GM12878 (cell line): ENCODE data around the gene CTSD. TPM values are rescaled to one million over a fixed set of nuclear protein-coding genes. Genes with fewer than 3 reads are reported as not detected.

Experiments
- ATAC-seq: fragments of 200-7000 bp; cut with Tn5 transposase; 3 replicates; pipeline ENCODE4 v1.9.1; 2020; ENCODE audit warnings: mild to moderate bottlenecking, moderate library complexity
- BruUV-seq: library from RNA; stranded (reverse); fragments of 400-500 nt; replicated peaks from 2 replicates; lab custom pipeline; 2021; lab: Mats Ljungman, UMichigan
- CTCF ChIA-PET: fragments of 300-600 bp; sonication (Branson Sonifier 250); formaldehyde crosslinking; extraction: SDS; loops from one replicate; lab custom pipeline; 2021; ENCODE audit warnings: inconsistent platforms; lab: Yijun Ruan, JAX
- POLR2A ChIA-PET: fragments of 350-600 bp; formaldehyde crosslinking; extraction: SDS; loops from one replicate; lab custom pipeline; 2021; ENCODE audit warnings: inconsistent platforms; lab: Charles Lee
- RAD21 ChIA-PET: fragments of 300-600 bp; sonication (Branson Sonifier 250); formaldehyde crosslinking; loops from one replicate; lab custom pipeline; 2023; ENCODE audit warnings: antibody characterized with exemption; ENCODE audit not compliant: unreplicated experiment; lab: Charles Lee
- SMC1A ChIA-PET: fragments of 300-600 bp; sonication (Branson Sonifier 250); formaldehyde crosslinking; loops from one replicate; lab custom pipeline; 2023; ENCODE audit not compliant: unreplicated experiment, uncharacterized antibody; lab: Charles Lee
- DNase-seq: peaks from one replicate; pipeline ENCODE4 v3.0.0-alpha.2; 2011; ENCODE audit warnings: low read depth, low spot score
- FAIRE-seq: peaks from 3 replicates; lab custom pipeline; 2011; peaks lifted over from hg19 to GRCh38; lab: Jason Lieb, UNC
- H2AFZ ChIP-seq: 2 replicates; pipeline ENCODE4 v1.6.0; 2011; ENCODE audit warnings: low read depth, low read length, control low read depth; ENCODE audit not compliant: control insufficient read depth
- H3K27ac ChIP-seq: 2 replicates; pipeline ENCODE4 v1.5.1; 2011; ENCODE audit warnings: control low read depth; ENCODE audit not compliant: control insufficient read depth, insufficient read depth
- H3K27me3 ChIP-seq, 2 experiments: replicated peaks in 1 of 2; 2 replicates each; pipeline versions ENCODE4 v1.6.0 to v1.6.1; 2011; ENCODE audit warnings: low read length in 1 of 2; ENCODE audit not compliant: control insufficient read depth in 2 of 2, insufficient read depth in 2 of 2
- H3K36me3 ChIP-seq, 2 experiments: 2 replicates each; pipeline ENCODE4 v1.5.1; 2011; ENCODE audit warnings: low read length in 1 of 2; ENCODE audit not compliant: control insufficient read depth in 2 of 2, insufficient read depth in 2 of 2
- H3K4me1 ChIP-seq: 2 replicates; pipeline ENCODE4 v1.6.1; 2011; ENCODE audit warnings: mild to moderate bottlenecking, low read length, moderate library complexity, mixed read lengths; ENCODE audit not compliant: control insufficient read depth, insufficient read depth
- H3K4me2 ChIP-seq: 2 replicates; pipeline ENCODE4 v1.6.0; 2011; ENCODE audit warnings: control low read depth; ENCODE audit not compliant: control insufficient read depth, insufficient read depth
- H3K4me3 ChIP-seq: fragments of 200-600 bp; sonication (generic); 2 replicates; pipeline ENCODE4 v1.5.1; 2016
- H3K79me2 ChIP-seq: 2 replicates; pipeline ENCODE4 v1.6.0; 2011; ENCODE audit warnings: low read length; ENCODE audit not compliant: control insufficient read depth, insufficient read depth
- H3K9ac ChIP-seq: 2 replicates; pipeline ENCODE4 v1.8.0; 2011; ENCODE audit warnings: low read length, control low read depth, mixed read lengths; ENCODE audit not compliant: control insufficient read depth, insufficient read depth
- H3K9me3 ChIP-seq: replicated peaks from 3 replicates; pipeline ENCODE4 v1.5.1; 2011; ENCODE audit warnings: mild to moderate bottlenecking, low read length; ENCODE audit not compliant: control insufficient read depth, insufficient read depth
- H4K20me1 ChIP-seq: 2 replicates; pipeline ENCODE4 v1.6.0; 2011; ENCODE audit not compliant: control insufficient read depth, insufficient read depth
- CUX1 ChIP-seq: IDR thresholded peaks from 2 replicates; pipeline ENCODE4 v1.6.1; 2012; ENCODE audit warnings: improper control_type of control experiment, low read depth, low read length; ENCODE audit not compliant: insufficient replicate concordance
- JUNB ChIP-seq: IDR thresholded peaks from 2 replicates; pipeline ENCODE4 v1.6.1; 2016; ENCODE audit warnings: antibody characterized with exemption, mild to moderate bottlenecking
- PKNOX1 ChIP-seq: fragments of 450-650 bp; IDR thresholded peaks from 2 replicates; pipeline ENCODE4 v1.6.1; 2016; ENCODE audit warnings: mild to moderate bottlenecking
- SKIL ChIP-seq: fragments of 450-650 bp; IDR thresholded peaks from 2 replicates; pipeline ENCODE4 v1.6.1; 2017; ENCODE audit warnings: mild to moderate bottlenecking, low read depth, inconsistent platforms; ENCODE audit not compliant: poor library complexity, severe bottlenecking
- ZNF592 ChIP-seq: fragments of 450-650 bp; IDR thresholded peaks from 2 replicates; pipeline ENCODE4 v1.6.1; 2017; ENCODE audit warnings: mild to moderate bottlenecking, moderate library complexity
- WGBS: methylation state at CpG from one replicate; pipeline ENCODE4 v1.1.6; 2016; ENCODE audit warnings: low lambda C conversion rate; ENCODE audit not compliant: insufficient replicate concordance, insufficient coverage; ENCODE audit errors: missing lambda C conversion rate; 5-methylcytosine and 5-hydroxymethylcytosine counted together
- in situ Hi-C: fragments of 300-500 bp; cut with MboI; formaldehyde crosslinking; loops from 9 replicates; pipeline ENCODE4 v1.14.3; 2018; ENCODE audit warnings: mixed read lengths
- intact Hi-C: fragments of 100-400 bp; cut with micrococcal nuclease; formaldehyde crosslinking; loops from one replicate; pipeline ENCODE4 v1.14.2; 2022; ENCODE audit not compliant: unreplicated experiment
- polyA plus RNA-seq, 11 experiments: library from polyadenylated mRNA; depleted of rRNA in 4 of 11; unstranded in 6 of 11; stranded (reverse) in 5 of 11; fragments of >200 nt; fragmentation: Nextera tagmentation in 4 of 11; fragmentation: Illumina TruSeq in 1 of 11; extraction: Ambion mirVana in 4 of 11; extraction: Trizol in 1 of 11; gene quantifications; 1 replicate in 1 of 11; 2 replicates in 10 of 11; pipeline versions ENCODE4 v1.2.1 to v1.2.3, GENCODE V29; 2011 to 2016; ENCODE audit warnings: inconsistent platforms in 2 of 11, missing spikeins in 2 of 11, low read depth in 1 of 11
- total RNA-seq, 4 experiments: library from RNA; depleted of rRNA in 3 of 4; stranded (reverse); fragments of >200 nt in 3 of 4; fragmentation: Illumina TruSeq in 1 of 4; extraction: Trizol in 1 of 4; gene quantifications; 2 replicates each; pipeline versions ENCODE4 v1.2.1 to v1.2.3, GENCODE V29; 2013 to 2021

Gene CTSD
- total and polyA plus RNA-seq, 10 of the 15 experiments (the other 5 are each of a cell fraction or from before 2014, with no cell fraction given) = 0.42 to 54.6 (median 25.0) TPM

GRCh38 chr11:1776331-1776851, 12.7 kb upstream of the CTSD start (continued):
- TF ChIP-seq SKIL (no peak), CUX1 (no peak)

GRCh38 chr11:1774886-1775285, 11.2 kb upstream of the CTSD start:
- H3K27ac ChIP-seq = no peak overlapping the region
- 44% methylated on average over 12 of the region's 12 CpGs for WGBS
- H3K9ac ChIP-seq = no peak overlapping the region
- H3K9me3 ChIP-seq = no peaks in the 10 kb centered on the region
- no peak for DNase-seq
- no peak for FAIRE-seq
- H2AFZ ChIP-seq = no peak overlapping the region
- no TSS peak for BruUV-seq
- H3K4me3 ChIP-seq = no peak overlapping the region
- ChIA-PET RAD21 (no interaction called here), POLR2A (no interaction called here), SMC1A (no interaction called here), CTCF (no interaction called here)
- no peak overlapping the region for H3K4me2 ChIP-seq
- ATAC-seq = no peak
- H3K27me3 ChIP-seq = no peaks in the 10 kb centered on the region
- H3K36me3 ChIP-seq = no peaks in the 10 kb centered on the region
- intact Hi-C loops (no loop called here), in situ Hi-C loops (no loop called here)
- H4K20me1 ChIP-seq = no peaks in the 10 kb centered on the region
- peaks cover 4% of the 10 kb centered on the region; the same call in 1 of the 2 replicates for H3K4me1 ChIP-seq
- H3K79me2 ChIP-seq = no peaks in the 10 kb centered on the region
- TF ChIP-seq PKNOX1 (no peak), ZNF592 (no peak), JUNB (no peak)
